GM12865 (cell line): ENCODE data around the gene VSTM2L.

Experiments
- DNase-seq: peaks from one replicate; pipeline ENCODE4 v3.0.0; 2010; ENCODE audit warnings: low read depth
- H3K4me3 ChIP-seq: 2 replicates; pipeline ENCODE4 v1.5.1; 2011; ENCODE audit warnings: mild to moderate bottlenecking, low read depth, low read length, control low read depth
- CTCF ChIP-seq: IDR thresholded peaks from 2 replicates; pipeline ENCODE4 v1.5.1; 2011; ENCODE audit warnings: low read length, control low read depth, low read depth, inconsistent platforms; ENCODE audit not compliant: insufficient read depth; ENCODE audit errors: missing control alignments

VSTM2L gene

GRCh38 chr20:37970856-37971245 is 67.9 kb downstream of the VSTM2L start:
- no peak overlapping the region for H3K4me3 ChIP-seq
- no peak for DNase-seq
- TF ChIP-seq CTCF = no peak

DNA sequence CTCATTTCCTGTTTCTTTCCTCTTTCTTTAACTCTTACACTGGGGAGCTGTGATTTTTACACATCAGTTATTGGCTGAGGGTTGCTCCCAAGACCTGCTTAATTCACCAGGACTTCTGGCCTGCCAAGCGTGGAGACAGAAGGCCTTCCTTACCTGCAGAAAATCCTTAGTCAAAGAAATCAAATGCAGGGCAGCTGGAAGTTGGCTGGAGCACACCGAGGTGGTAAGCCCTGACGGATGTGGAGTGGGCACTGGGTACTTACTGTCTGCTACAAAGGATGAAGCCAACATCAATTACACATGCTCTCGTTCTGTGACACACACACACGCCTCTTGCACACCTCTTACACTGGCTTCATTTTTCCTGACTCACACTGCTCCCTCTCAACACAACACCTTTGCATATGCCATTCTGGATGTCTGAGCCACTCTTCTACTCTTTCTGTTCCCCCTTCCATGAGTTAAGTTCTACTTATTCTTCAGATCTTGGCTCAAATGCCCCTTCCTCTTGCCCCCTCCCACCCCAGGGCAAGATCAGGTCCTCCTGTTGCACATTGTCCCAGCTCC is 68.7 kb downstream of the VSTM2L start:
- TF ChIP-seq CTCF = no peak
- no peak for DNase-seq
- no peak overlapping the region for H3K4me3 ChIP-seq

DNA sequence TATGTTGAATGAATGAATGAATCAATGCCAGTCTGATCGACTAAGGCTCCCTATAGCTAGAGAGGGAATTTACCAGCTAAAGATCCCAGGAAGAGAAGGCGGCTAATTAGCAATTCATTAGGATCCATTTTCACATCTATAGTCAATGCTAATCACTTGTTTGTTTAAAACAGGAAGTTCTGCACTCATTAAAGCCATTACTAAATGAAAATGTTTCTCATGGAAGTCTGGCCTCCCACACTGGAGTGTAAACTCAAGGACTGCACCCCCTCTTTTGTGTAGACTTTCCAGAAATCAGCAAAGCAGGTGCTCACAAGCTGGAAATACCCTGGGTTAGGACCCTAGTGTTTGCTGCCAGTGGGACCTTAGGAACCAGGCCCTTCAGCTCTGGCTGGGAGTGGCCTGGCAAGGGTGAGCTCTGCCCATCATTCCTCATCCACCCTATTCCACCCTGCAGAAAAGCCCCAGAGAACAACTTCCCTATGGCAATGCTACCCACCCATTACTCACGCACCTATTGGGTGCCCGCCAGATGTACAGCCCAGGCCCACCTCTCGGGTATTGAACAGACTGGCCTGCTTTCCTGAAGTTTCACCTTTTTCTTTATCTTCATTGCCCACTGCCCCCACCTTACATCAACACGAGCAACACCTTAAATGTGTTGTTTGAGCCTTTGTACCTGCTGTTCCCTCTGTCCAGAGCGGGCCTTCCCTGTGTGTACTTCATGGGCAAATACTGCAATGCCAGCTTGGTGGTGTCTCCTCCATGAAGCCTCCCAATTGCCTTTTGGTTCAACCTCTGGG is 69.5 kb downstream of the VSTM2L start:
- DNase-seq = no peak
- no peak overlapping the region for H3K4me3 ChIP-seq
- no peak for TF ChIP-seq CTCF

- H3K4me3 ChIP-seq = no peak overlapping the region
- no peak for TF ChIP-seq CTCF
- DNase-seq = no peak
Observed at GRCh38 chr20:37973059-37973910, 70.4 kb downstream of the VSTM2L start.

- TF ChIP-seq CTCF = no peak
- no peak overlapping the region for H3K4me3 ChIP-seq
Observed at GRCh38 chr20:37976887-37977286, 74.0 kb downstream of the VSTM2L start.

GRCh38 chr20:37977338-37977737 is 74.4 kb downstream of the VSTM2L start:
- no peak for TF ChIP-seq CTCF
- DNase-seq = no peak
- H3K4me3 ChIP-seq = no peak overlapping the region

More at GRCh38 chr20:37976887-37977286, 74.0 kb downstream of the VSTM2L start:
- DNase-seq = no peak
